Uterus (tissue), 2 donors: ENCODE results near the gene N4BP2L2.
"Not testable (repeated sequence)": the region's sequence is repeated elsewhere in the genome, so short reads cannot be mapped to it uniquely, and the experiment has no call there.

Source experiments
- POLR2A ChIP-seq, 2 donors: fragments of 450-650 bp; IDR thresholded peaks; one replicate each; pipeline ENCODE4 v1.6.1; 2016; ENCODE audit warnings: antibody characterized with exemption in 2 of 2, mild to moderate bottlenecking in 1 of 2, moderate library complexity in 1 of 2
- TF ChIP-seq, protein P1 (sequence below), 4 experiments: fragments of 200-600 bp in 2 of 4; fragments of 450-650 bp in 2 of 4; sonication (generic) in 2 of 4; IDR thresholded peaks; one replicate each; pipeline ENCODE4 v1.5.1; 2016 to 2019; ENCODE audit warnings: antibody characterized with exemption in 4 of 4, mild to moderate bottlenecking in 2 of 4, moderate library complexity in 1 of 4

GRCh38 chr13:32575687-32576086 lies 37.1 kb upstream of the N4BP2L2 start:
- TF ChIP-seq, protein P1, sequence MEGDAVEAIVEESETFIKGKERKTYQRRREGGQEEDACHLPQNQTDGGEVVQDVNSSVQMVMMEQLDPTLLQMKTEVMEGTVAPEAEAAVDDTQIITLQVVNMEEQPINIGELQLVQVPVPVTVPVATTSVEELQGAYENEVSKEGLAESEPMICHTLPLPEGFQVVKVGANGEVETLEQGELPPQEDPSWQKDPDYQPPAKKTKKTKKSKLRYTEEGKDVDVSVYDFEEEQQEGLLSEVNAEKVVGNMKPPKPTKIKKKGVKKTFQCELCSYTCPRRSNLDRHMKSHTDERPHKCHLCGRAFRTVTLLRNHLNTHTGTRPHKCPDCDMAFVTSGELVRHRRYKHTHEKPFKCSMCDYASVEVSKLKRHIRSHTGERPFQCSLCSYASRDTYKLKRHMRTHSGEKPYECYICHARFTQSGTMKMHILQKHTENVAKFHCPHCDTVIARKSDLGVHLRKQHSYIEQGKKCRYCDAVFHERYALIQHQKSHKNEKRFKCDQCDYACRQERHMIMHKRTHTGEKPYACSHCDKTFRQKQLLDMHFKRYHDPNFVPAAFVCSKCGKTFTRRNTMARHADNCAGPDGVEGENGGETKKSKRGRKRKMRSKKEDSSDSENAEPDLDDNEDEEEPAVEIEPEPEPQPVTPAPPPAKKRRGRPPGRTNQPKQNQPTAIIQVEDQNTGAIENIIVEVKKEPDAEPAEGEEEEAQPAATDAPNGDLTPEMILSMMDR (IDR thresholded peaks at IDR 0.05): not testable (repeated sequence)
- not testable (repeated sequence) for TF ChIP-seq POLR2A (IDR thresholded peaks at IDR 0.05)
